A549 (cell line): ENCODE data around the gene OR6S1. TPM values are rescaled to one million over a fixed set of nuclear protein-coding genes. Genes with fewer than 3 reads are reported as not detected.
"Not testable (repeated sequence)": the region's sequence is repeated elsewhere in the genome, so short reads cannot be mapped to it uniquely, and the experiment has no call there.

Experiments used
- ATAC-seq, 2 experiments: fragments of 200-7000 bp in 1 of 2; fragments of >200 bp in 1 of 2; cut with Nextera tagmentation in 1 of 2; cut with Tn5 transposase in 1 of 2; 3 replicates each; pipeline versions ENCODE4 v1.8.0 to v1.9.1; 2018 to 2020; ENCODE audit warnings: mild to moderate bottlenecking in 1 of 2, moderate library complexity in 1 of 2
- CTCF ChIA-PET: fragments of 300-600 bp; sonication (Branson Sonifier 250); formaldehyde crosslinking; extraction: SDS; loops from one replicate; lab custom pipeline; 2021; ENCODE audit warnings: antibody characterized with exemption, inconsistent platforms; lab: Yijun Ruan, JAX
- POLR2A ChIA-PET: fragments of 350-600 bp; formaldehyde crosslinking; extraction: SDS; loops from one replicate; lab custom pipeline; 2021; ENCODE audit warnings: antibody characterized with exemption, inconsistent platforms; lab: Yijun Ruan, JAX
- DNase-seq, 2 experiments: peaks; one replicate each; pipeline versions ENCODE4 v3.0.0 to v3.0.0-alpha.2; 2011 to 2016; ENCODE audit warnings: low read depth in 1 of 2, low spot score in 1 of 2
- FAIRE-seq: peaks from 2 replicates; lab custom pipeline; 2011; peaks lifted over from hg19 to GRCh38; lab: Jason Lieb, UNC
- H3K27ac ChIP-seq, 2 experiments: fragments of >200 bp; sonication (Bioruptor Twin); formaldehyde crosslinking; 3 replicates each; pipeline ENCODE4 v1.5.1; 2016 to 2017
- H3K4me1 ChIP-seq: fragments of >200 bp; sonication (Bioruptor Twin); formaldehyde crosslinking; 3 replicates; pipeline ENCODE4 v1.6.1; 2016
- H3K4me2 ChIP-seq: fragments of >200 bp; sonication (Bioruptor Twin); formaldehyde crosslinking; 3 replicates; pipeline ENCODE4 v1.6.1; 2016
- H3K4me3 ChIP-seq: fragments of >200 bp; sonication (Bioruptor Twin); formaldehyde crosslinking; 3 replicates; pipeline ENCODE4 v1.5.1; 2016
- H3K9me3 ChIP-seq: fragments of >200 bp; sonication (Bioruptor Twin); formaldehyde crosslinking; 3 replicates; pipeline ENCODE4 v1.6.1; 2016
- CBX2 ChIP-seq: fragments of 200-600 bp; sonication (generic); IDR thresholded peaks from 2 replicates; pipeline ENCODE4 v1.6.1; 2016; ENCODE audit warnings: low read depth, mild to moderate bottlenecking, borderline replicate concordance
- CEBPB ChIP-seq, 2 experiments: fragments of >200 bp in 1 of 2; sonication (Bioruptor Twin) in 1 of 2; formaldehyde crosslinking in 1 of 2; IDR thresholded peaks; 2 replicates each; pipeline ENCODE4 v1.6.1; 2012 to 2016
- KDM1A ChIP-seq: fragments of 200-600 bp; sonication (generic); IDR thresholded peaks from 2 replicates; pipeline ENCODE4 v1.6.1; 2016; ENCODE audit warnings: low read depth, mild to moderate bottlenecking
- MAFK ChIP-seq: fragments of 450-650 bp; IDR thresholded peaks from 2 replicates; pipeline ENCODE4 v1.6.1; 2014; ENCODE audit not compliant: partially characterized antibody
- MYC ChIP-seq: IDR thresholded peaks from 2 replicates; pipeline ENCODE4 v1.6.1; 2012; ENCODE audit warnings: mild to moderate bottlenecking, inconsistent platforms, low read length, improper control_type of control experiment, borderline replicate concordance
- NR3C1 ChIP-seq: fragments of >200 bp; sonication (Bioruptor Twin); formaldehyde crosslinking; IDR thresholded peaks from 3 replicates; pipeline ENCODE4 v1.6.1; 2017
- POLR2A ChIP-seq: IDR thresholded peaks from 2 replicates; pipeline ENCODE4 v1.6.1; 2012; ENCODE audit warnings: mild to moderate bottlenecking, low read length
- POLR2AphosphoS2 ChIP-seq: conservative IDR thresholded peaks from 2 replicates; pipeline ENCODE4 v1.6.1; 2012; ENCODE audit warnings: low read length, improper control_type of control experiment, inconsistent platforms
- RFX5 ChIP-seq: fragments of 450-650 bp; IDR thresholded peaks from 2 replicates; pipeline ENCODE4 v1.7.1; 2014; ENCODE audit warnings: antibody characterized with exemption, mild to moderate bottlenecking, moderate library complexity
- ZFP36 ChIP-seq: fragments of 450-650 bp; IDR thresholded peaks from 2 replicates; pipeline ENCODE4 v1.6.1; 2014; ENCODE audit warnings: borderline replicate concordance; ENCODE audit not compliant: partially characterized antibody
- ZNF302 ChIP-seq: fragments of 250-450 bp; sonication (Bioruptor Pico); IDR thresholded peaks from 2 replicates; pipeline ENCODE4 v1.9.0; 2021; ENCODE audit warnings: inconsistent platforms, mild to moderate bottlenecking, moderate library complexity
- ZSCAN20 ChIP-seq: fragments of 250-450 bp; sonication (Bioruptor Pico); IDR thresholded peaks from 2 replicates; pipeline ENCODE4 v1.8.0; 2022; ENCODE audit warnings: mild to moderate bottlenecking, moderate library complexity
- WGBS: methylation state at CpG from one replicate; pipeline ENCODE4 v1.1.6; 2017; ENCODE audit errors: missing lambda C conversion rate; 5-methylcytosine and 5-hydroxymethylcytosine counted together
- polyA plus RNA-seq, 4 experiments: library from polyadenylated mRNA; depleted of rRNA in 3 of 4; stranded (reverse); fragments of >200 nt; fragmentation: RNase III in 1 of 4; extraction: RNeasy Plus Mini Kit Qiagen cat#74134 plus additional on column Dnase treatment in 1 of 4; gene quantifications; 2 replicates in 3 of 4; 3 replicates in 1 of 4; pipeline ENCODE4 v1.2.3, GENCODE V29; 2011 to 2017
- TF ChIP-seq, protein P1 (sequence below): fragments of 250-450 bp; sonication (Bioruptor Pico); IDR thresholded peaks from 2 replicates; pipeline ENCODE4 v1.5.0; 2021; ENCODE audit warnings: mild to moderate bottlenecking, moderate library complexity, borderline replicate concordance

Gene OR6S1
- polyA plus RNA-seq, 2 of the 4 experiments (the other 2 are of a cell fraction) = not detected

DNA sequence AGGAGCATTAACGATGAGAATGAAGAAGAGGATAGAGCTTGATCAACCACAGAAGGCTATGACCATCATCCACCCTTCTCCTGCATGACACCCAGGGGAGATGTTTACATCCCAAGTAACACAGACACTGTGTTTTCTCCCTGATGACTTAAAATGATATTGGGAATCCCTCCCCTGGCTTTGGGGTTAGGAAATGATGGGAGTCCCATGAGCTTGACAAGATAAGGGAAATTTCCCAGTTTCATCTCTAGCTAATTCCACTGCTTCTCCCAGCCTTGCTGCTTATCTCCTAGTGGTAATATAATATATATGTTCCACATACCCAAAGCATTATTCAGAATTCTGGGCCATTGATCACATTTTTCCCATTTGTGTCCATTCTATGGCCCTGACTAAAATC lies 4.0 kb upstream of the OR6S1 start:
- POLR2A ChIA-PET = no interaction called here
- CTCF ChIA-PET = interaction anchor here (0.6 to 2.1 kb wide), 3 partner anchors 13 to 46 kb away, joined by 3 to 6 read pairs (median 3); no protein-coding TSS in a partner anchor
- no peak for ATAC-seq
- Histone ChIP-seq H3K9me3 (no peaks in the 10 kb centered on the region), H3K4me3 (no peak overlapping the region), H3K27ac (no peak overlapping the region), H3K4me2 (no peak overlapping the region), H3K4me1 (no peaks in the 10 kb centered on the region)
- no peak for DNase-seq
- no peak for FAIRE-seq
- no peak for TF ChIP-seq RFX5
- TF ChIP-seq CBX2 = no peak
- TF ChIP-seq MYC = no peak
- TF ChIP-seq POLR2AphosphoS2 = no peak
- no peak for TF ChIP-seq NR3C1
- no peak for TF ChIP-seq CEBPB (IDR thresholded peaks at IDR 0.05)
- TF ChIP-seq, protein P1, sequence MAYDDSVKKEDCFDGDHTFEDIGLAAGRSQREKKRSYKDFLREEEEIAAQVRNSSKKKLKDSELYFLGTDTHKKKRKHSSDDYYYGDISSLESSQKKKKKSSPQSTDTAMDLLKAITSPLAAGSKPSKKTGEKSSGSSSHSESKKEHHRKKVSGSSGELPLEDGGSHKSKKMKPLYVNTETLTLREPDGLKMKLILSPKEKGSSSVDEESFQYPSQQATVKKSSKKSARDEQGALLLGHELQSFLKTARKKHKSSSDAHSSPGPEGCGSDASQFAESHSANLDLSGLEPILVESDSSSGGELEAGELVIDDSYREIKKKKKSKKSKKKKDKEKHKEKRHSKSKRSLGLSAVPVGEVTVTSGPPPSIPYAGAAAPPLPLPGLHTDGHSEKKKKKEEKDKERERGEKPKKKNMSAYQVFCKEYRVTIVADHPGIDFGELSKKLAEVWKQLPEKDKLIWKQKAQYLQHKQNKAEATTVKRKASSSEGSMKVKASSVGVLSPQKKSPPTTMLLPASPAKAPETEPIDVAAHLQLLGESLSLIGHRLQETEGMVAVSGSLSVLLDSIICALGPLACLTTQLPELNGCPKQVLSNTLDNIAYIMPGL (CRISPR knock-in tag) = no peak
- WGBS = 69% methylated on average over 1 of the region's 1 CpG

GRCh38 chr14:20644520-20644919 lies 3.0 kb upstream of the OR6S1 start:
- POLR2A ChIA-PET = no interaction called here
- Histone ChIP-seq H3K4me1 (no peaks in the 10 kb centered on the region), H3K27ac (no peak overlapping the region)
- no peak for FAIRE-seq
- TF ChIP-seq MYC (no peak), ZFP36 (no peak), KDM1A (no peak), POLR2A (no peak), RFX5 (no peak), ZNF302 (CRISPR knock-in tag) (no peak), ZSCAN20 (CRISPR knock-in tag) (no peak)
- TF ChIP-seq, all 56 proteins: peak for 0
- DNase-seq (no peak), ATAC-seq (no peak)
- H3K9me3 ChIP-seq = no peaks in the 10 kb centered on the region
- CTCF ChIA-PET = interaction anchor here (1.3 to 2.1 kb wide), 2 partner anchors 34 to 47 kb away, joined by 3 to 6 read pairs; no protein-coding TSS in a partner anchor
- H3K4me3 ChIP-seq = no peak overlapping the region
- WGBS = 85% methylated on average over 2 of the region's 2 CpGs
- H3K4me2 ChIP-seq = no peak overlapping the region

DNA sequence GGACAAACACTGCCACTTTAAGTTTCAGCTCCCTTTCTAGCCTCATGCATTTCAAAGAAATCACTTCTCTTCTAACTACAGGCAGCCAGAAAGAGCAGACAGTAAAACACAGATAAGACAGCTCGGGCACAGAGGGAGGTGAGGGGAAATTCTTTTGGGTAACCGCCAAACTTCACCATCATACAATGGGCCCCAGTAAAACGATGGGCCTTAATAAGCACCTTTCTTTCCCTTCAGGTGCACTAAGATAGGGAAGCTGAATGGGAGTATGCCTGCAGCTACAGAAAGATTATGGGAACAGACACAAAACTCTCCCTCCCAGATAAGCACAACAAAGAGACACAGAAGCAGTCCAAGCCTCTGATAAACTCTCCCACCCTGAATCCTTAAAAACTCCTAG lies 1.3 kb upstream of the OR6S1 start:
- ATAC-seq, H3K27ac ChIP-seq, H3K9me3 ChIP-seq, DNase-seq, FAIRE-seq, POLR2A ChIA-PET, H3K4me3 ChIP-seq, H3K4me1 ChIP-seq, H3K4me2 ChIP-seq: not testable (repeated sequence)
- CTCF ChIA-PET = interaction anchor here (0.6 to 1.8 kb wide), 5 partner anchors 9 to 84 kb away, joined by 3 to 5 read pairs (median 4); partner anchors contain the start of gene RNASE4
- 37% methylated on average over 3 of the region's 3 CpGs for WGBS

DNA sequence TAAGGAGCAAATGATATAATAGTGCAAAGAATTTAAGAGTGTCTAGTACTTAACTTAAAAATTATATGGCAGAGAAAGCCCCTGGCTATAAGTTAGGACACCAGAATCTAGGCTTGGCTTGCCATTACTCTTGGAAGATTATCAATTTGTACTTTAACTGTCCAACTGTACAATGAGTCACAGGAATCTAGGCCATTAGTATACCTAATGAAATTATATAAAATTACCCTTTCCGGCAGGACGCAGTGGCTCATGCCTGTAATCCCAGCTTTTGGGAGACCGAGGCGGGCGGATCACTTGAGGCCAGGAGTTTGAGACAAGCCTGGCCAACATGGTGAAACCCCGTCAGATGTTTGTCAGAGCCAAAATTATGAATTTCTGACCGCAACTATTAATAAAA lies 691 bp upstream of the OR6S1 start:
- Histone ChIP-seq H3K9me3 (no peaks in the 10 kb centered on the region), H3K4me3 (no peak overlapping the region), H3K4me2 (no peak overlapping the region), H3K27ac (no peak overlapping the region), H3K4me1 (no peaks in the 10 kb centered on the region)
- CTCF ChIA-PET = interaction anchor here (1.2 to 1.8 kb wide), 3 partner anchors 10 to 49 kb away, joined by 3 to 5 read pairs (median 4); no protein-coding TSS in a partner anchor
- ATAC-seq = no peak
- WGBS = 82% methylated on average over 7 of the region's 7 CpGs
- POLR2A ChIA-PET = no interaction called here
- no peak for DNase-seq
- no peak for TF ChIP-seq MAFK
- no peak for FAIRE-seq
